Neural cell (in vitro differentiated cells): Measurements from ENCODE around the gene ENTPD2. TPM values are rescaled to one million over a fixed set of nuclear protein-coding genes. Genes with fewer than 3 reads are reported as not detected.

Source experiments
- H2AFZ ChIP-seq: fragments of 200-600, 300-800 bp; sonication (generic), shearing (Covaris generic); 2 replicates; pipeline ENCODE4 v1.6.0; 2014; ENCODE audit warnings: low read depth, mild to moderate bottlenecking, antibody characterized with exemption, low read length, moderate library complexity
- H3F3A ChIP-seq: fragments of 200-600 bp; shearing (Covaris generic); 2 replicates; pipeline ENCODE4 v1.6.1; 2016; ENCODE audit warnings: mild to moderate bottlenecking, moderate library complexity, mixed read lengths, antibody characterized with exemption, low read length; ENCODE audit not compliant: insufficient read depth, poor library complexity, severe bottlenecking
- H3K27ac ChIP-seq: fragments of 200-600, 300-800 bp; sonication (generic), shearing (Covaris generic); 2 replicates; pipeline ENCODE4 v1.5.1; 2014; ENCODE audit warnings: mild to moderate bottlenecking, low read length, moderate library complexity
- H3K27me3 ChIP-seq: fragments of 300-800, 200-600 bp; sonication (generic), shearing (Covaris generic); 2 replicates; pipeline ENCODE4 v1.6.0; 2014; ENCODE audit warnings: mild to moderate bottlenecking, low read depth, low read length, moderate library complexity; ENCODE audit not compliant: insufficient read depth
- H3K36me3 ChIP-seq: fragments of 300-800, 200-600 bp; sonication (generic), shearing (Covaris generic); 2 replicates; pipeline ENCODE4 v1.5.1; 2014; ENCODE audit warnings: mild to moderate bottlenecking, antibody characterized with exemption, low read length, moderate library complexity; ENCODE audit not compliant: insufficient read depth
- H3K4me2 ChIP-seq: fragments of 300-800, 200-600 bp; sonication (generic), shearing (Covaris generic); 2 replicates; pipeline ENCODE4 v1.6.0; 2014; ENCODE audit warnings: mild to moderate bottlenecking, low read length
- H3K4me3 ChIP-seq: fragments of 300-800, 200-600 bp; sonication (generic), shearing (Covaris generic); 2 replicates; pipeline ENCODE4 v1.5.1; 2014; ENCODE audit warnings: mild to moderate bottlenecking, low read length, moderate library complexity
- H3K79me2 ChIP-seq: fragments of 200-600 bp; shearing (Covaris generic); replicated peaks from 2 replicates; pipeline ENCODE4 v1.6.0; 2014; ENCODE audit warnings: mild to moderate bottlenecking, low read length, moderate library complexity; ENCODE audit not compliant: insufficient read depth
- H3K9ac ChIP-seq: fragments of 300-800, 200-600 bp; sonication (generic), shearing (Covaris generic); 2 replicates; pipeline ENCODE4 v1.6.1; 2016; ENCODE audit warnings: mild to moderate bottlenecking, low read length, mixed read lengths
- H3K9me2 ChIP-seq: fragments of 200-600 bp; shearing (Covaris generic); 2 replicates; pipeline ENCODE4 v1.6.1; 2016; ENCODE audit warnings: mild to moderate bottlenecking, low read length, mixed read lengths; ENCODE audit not compliant: insufficient read depth
- H3K9me3 ChIP-seq: fragments of 200-600, 300-800 bp; sonication (generic), shearing (Covaris generic); 2 replicates; pipeline ENCODE4 v1.6.1; 2016; ENCODE audit warnings: mild to moderate bottlenecking, mixed run types, low read length, moderate library complexity, mixed read lengths
- H4K20me1 ChIP-seq: fragments of 200-600 bp; shearing (Covaris generic); 2 replicates; pipeline ENCODE4 v1.6.1; 2016; ENCODE audit warnings: mild to moderate bottlenecking, mixed run types; ENCODE audit not compliant: insufficient read depth
- CTCF ChIP-seq: fragments of 450-650 bp; IDR thresholded peaks from 2 replicates; pipeline ENCODE4 v1.5.1; 2014; ENCODE audit warnings: antibody characterized with exemption, mild to moderate bottlenecking, moderate library complexity; ENCODE audit not compliant: poor library complexity, severe bottlenecking
- EP300 ChIP-seq: fragments of 450-650 bp; conservative IDR thresholded peaks from 2 replicates; pipeline ENCODE4 v1.6.1; 2014; ENCODE audit warnings: antibody characterized with exemption, mild to moderate bottlenecking, moderate library complexity; ENCODE audit not compliant: poor library complexity, severe bottlenecking
- EZH2 ChIP-seq: fragments of 200-600, 300-800 bp; shearing (Covaris generic), sonication (generic); IDR thresholded peaks from 2 replicates; pipeline ENCODE4 v1.6.1; 2014; ENCODE audit warnings: antibody characterized with exemption, low read length, borderline replicate concordance, mild to moderate bottlenecking; ENCODE audit not compliant: insufficient read depth, poor library complexity, severe bottlenecking
- MXI1 ChIP-seq: fragments of 450-650 bp; conservative IDR thresholded peaks from 2 replicates; pipeline ENCODE4 v1.6.1; 2014; ENCODE audit warnings: antibody characterized with exemption, mild to moderate bottlenecking; ENCODE audit not compliant: poor library complexity, severe bottlenecking
- POLR2AphosphoS5 ChIP-seq: IDR thresholded peaks from 2 replicates; pipeline ENCODE4 v1.6.1; 2012
- RAD21 ChIP-seq: fragments of 450-650 bp; conservative IDR thresholded peaks from 2 replicates; pipeline ENCODE4 v1.6.1; 2014; ENCODE audit warnings: antibody characterized with exemption, mild to moderate bottlenecking, moderate library complexity
- SMC3 ChIP-seq: fragments of 450-650 bp; conservative IDR thresholded peaks from 2 replicates; pipeline ENCODE4 v1.6.1; 2014; ENCODE audit warnings: antibody characterized with exemption, mild to moderate bottlenecking, moderate library complexity; ENCODE audit not compliant: poor library complexity
- TAF1 ChIP-seq: IDR thresholded peaks from 2 replicates; pipeline ENCODE4 v1.6.1; 2012; ENCODE audit warnings: low read depth
- polyA plus RNA-seq: library from polyadenylated mRNA; depleted of rRNA; stranded (reverse); fragments of >200 nt; gene quantifications from 2 replicates; pipeline ENCODE4 v1.2.3, GENCODE V29; 2014
- TF ChIP-seq, protein P1 (sequence below): IDR thresholded peaks from 2 replicates; pipeline ENCODE4 v1.6.1; 2012; ENCODE audit warnings: borderline replicate concordance

Gene ENTPD2
- polyA plus RNA-seq, 1 donor from 2014 or later = not detected

GRCh38 chr9:137075275-137075775 is 21.5 kb upstream of the ENTPD2 start:
- H3K79me2 ChIP-seq = no peaks in the 10 kb centered on the region
- no peak overlapping the region for H2AFZ ChIP-seq
- H3K27me3 ChIP-seq = peaks cover 55% of the 10 kb centered on the region
- no peaks in the 10 kb centered on the region for H4K20me1 ChIP-seq
- H3K4me3 ChIP-seq = no peak overlapping the region
- no peak overlapping the region for H3K9ac ChIP-seq
- H3K9me3 ChIP-seq = no peaks in the 10 kb centered on the region
- TF ChIP-seq MXI1 = no peak
- TF ChIP-seq, protein P1, sequence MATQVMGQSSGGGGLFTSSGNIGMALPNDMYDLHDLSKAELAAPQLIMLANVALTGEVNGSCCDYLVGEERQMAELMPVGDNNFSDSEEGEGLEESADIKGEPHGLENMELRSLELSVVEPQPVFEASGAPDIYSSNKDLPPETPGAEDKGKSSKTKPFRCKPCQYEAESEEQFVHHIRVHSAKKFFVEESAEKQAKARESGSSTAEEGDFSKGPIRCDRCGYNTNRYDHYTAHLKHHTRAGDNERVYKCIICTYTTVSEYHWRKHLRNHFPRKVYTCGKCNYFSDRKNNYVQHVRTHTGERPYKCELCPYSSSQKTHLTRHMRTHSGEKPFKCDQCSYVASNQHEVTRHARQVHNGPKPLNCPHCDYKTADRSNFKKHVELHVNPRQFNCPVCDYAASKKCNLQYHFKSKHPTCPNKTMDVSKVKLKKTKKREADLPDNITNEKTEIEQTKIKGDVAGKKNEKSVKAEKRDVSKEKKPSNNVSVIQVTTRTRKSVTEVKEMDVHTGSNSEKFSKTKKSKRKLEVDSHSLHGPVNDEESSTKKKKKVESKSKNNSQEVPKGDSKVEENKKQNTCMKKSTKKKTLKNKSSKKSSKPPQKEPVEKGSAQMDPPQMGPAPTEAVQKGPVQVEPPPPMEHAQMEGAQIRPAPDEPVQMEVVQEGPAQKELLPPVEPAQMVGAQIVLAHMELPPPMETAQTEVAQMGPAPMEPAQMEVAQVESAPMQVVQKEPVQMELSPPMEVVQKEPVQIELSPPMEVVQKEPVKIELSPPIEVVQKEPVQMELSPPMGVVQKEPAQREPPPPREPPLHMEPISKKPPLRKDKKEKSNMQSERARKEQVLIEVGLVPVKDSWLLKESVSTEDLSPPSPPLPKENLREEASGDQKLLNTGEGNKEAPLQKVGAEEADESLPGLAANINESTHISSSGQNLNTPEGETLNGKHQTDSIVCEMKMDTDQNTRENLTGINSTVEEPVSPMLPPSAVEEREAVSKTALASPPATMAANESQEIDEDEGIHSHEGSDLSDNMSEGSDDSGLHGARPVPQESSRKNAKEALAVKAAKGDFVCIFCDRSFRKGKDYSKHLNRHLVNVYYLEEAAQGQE = no peak
- no peak for TF ChIP-seq POLR2AphosphoS5
- no peak for TF ChIP-seq TAF1
- TF ChIP-seq CTCF = no peak
- TF ChIP-seq SMC3 = no peak
- H3K4me2 ChIP-seq = no peak overlapping the region
- no peak overlapping the region for H3K27ac ChIP-seq
- no peaks in the 10 kb centered on the region for H3K36me3 ChIP-seq
- H3K9me2 ChIP-seq = no peaks in the 10 kb centered on the region
- H3F3A ChIP-seq = no peaks in the 10 kb centered on the region

DNA sequence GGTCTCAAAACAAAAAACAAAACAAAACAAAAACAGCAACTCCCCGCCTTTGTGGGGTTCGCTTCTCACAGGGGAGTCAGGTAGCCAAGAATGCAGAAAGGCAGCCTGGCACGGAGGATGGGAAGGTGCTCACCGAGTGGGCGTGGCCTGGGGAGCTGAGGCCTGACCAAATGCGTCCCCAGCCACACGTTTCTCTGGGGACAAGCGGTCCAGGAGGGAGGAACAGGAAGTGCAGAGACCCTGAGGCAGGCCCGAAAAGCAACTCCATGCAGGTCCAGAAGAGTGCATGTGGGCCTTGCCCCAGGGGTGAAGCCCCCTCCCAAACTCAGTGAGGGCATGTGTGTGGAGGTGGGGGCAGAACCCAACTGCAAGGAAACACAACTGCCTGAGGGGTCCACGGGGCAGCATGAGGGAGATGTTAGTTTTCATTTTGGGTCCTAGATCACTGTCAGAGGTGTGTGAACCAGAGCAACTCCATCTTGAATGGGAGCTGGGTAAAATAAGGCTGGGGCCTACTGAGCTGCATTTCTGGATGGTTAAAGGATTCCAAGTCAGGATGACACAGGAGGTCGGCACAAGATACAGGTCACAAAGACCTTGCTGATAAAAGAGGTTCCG is 20.9 kb upstream of the ENTPD2 start:
- Histone ChIP-seq H3K27ac (no peak overlapping the region), H3F3A (no peaks in the 10 kb centered on the region), H3K36me3 (no peaks in the 10 kb centered on the region), H2AFZ (no peak overlapping the region), H3K9ac (no peak overlapping the region), H3K27me3 (peaks cover 49% of the 10 kb centered on the region), H3K4me3 (no peak overlapping the region), H4K20me1 (no peaks in the 10 kb centered on the region), H3K9me2 (no peaks in the 10 kb centered on the region), H3K79me2 (no peaks in the 10 kb centered on the region), H3K4me2 (no peak overlapping the region), H3K9me3 (no peaks in the 10 kb centered on the region)
- TF ChIP-seq SMC3 = no peak
- TF ChIP-seq CTCF = no peak
- no peak for TF ChIP-seq EP300
- TF ChIP-seq, protein P1 = no peak
- TF ChIP-seq EZH2 = no peak
- TF ChIP-seq MXI1 = no peak
- no peak for TF ChIP-seq RAD21
- no peak for TF ChIP-seq TAF1
- TF ChIP-seq POLR2AphosphoS5 = no peak
